Gastroesophageal sphincter (tissue), 3 donors: ENCODE results near the gene TSTD1.

Experiments used
- EP300 ChIP-seq: sonication (generic); formaldehyde crosslinking; IDR thresholded peaks from one replicate; pipeline ENCODE4 v1.6.1; 2017; ENCODE audit warnings: antibody characterized with exemption, mild to moderate bottlenecking
- POLR2A ChIP-seq, 2 donors: fragments of 450-650 bp; IDR thresholded peaks; one replicate each; pipeline ENCODE4 v1.6.1; 2017; ENCODE audit warnings: antibody characterized with exemption in 2 of 2, mild to moderate bottlenecking in 2 of 2, moderate library complexity in 1 of 2
- POLR2AphosphoS5 ChIP-seq: sonication (generic); formaldehyde crosslinking; IDR thresholded peaks from one replicate; pipeline ENCODE4 v1.6.1; 2017; ENCODE audit warnings: antibody characterized with exemption
- TF ChIP-seq, protein P1 (sequence below), 4 experiments: fragments of 200-600 bp in 2 of 4; fragments of 450-650 bp in 2 of 4; sonication (generic) in 1 of 4; IDR thresholded peaks; one replicate each; pipeline ENCODE4 v1.5.1; 2017 to 2019; ENCODE audit warnings: antibody characterized with exemption in 4 of 4, mild to moderate bottlenecking in 2 of 4, moderate library complexity in 2 of 4

DNA sequence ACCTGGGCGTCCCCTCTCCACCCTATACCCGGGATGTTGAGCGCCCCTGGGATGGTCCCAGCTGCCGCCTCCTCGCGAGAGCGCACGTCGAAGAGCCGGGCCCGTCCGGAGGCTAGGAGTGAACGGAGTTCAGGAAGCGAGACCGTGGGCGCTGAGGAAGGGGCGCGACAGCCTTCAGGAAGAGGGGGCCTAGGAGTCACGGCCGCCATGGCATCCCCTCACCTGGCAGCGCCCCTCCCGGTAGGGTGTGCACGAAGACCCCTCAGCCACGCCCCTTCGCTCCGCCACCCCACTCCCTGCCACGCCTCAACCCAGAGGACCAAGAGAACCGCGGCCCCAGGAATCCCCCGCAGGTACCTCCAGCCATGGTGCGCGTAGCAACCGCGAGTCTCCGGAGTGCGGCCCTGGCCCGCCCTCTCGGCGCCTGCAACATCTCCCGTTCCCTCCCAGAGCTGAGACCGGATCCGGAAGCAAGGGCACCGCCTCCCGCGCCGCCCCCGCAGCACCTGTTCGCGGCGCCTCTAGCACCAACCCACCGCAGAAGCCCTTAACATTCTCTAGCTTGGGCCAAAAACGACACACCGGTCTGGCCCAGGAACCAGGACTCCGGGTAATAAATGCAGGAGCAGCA, at the start of gene TSTD1:
- TF ChIP-seq, protein P1, sequence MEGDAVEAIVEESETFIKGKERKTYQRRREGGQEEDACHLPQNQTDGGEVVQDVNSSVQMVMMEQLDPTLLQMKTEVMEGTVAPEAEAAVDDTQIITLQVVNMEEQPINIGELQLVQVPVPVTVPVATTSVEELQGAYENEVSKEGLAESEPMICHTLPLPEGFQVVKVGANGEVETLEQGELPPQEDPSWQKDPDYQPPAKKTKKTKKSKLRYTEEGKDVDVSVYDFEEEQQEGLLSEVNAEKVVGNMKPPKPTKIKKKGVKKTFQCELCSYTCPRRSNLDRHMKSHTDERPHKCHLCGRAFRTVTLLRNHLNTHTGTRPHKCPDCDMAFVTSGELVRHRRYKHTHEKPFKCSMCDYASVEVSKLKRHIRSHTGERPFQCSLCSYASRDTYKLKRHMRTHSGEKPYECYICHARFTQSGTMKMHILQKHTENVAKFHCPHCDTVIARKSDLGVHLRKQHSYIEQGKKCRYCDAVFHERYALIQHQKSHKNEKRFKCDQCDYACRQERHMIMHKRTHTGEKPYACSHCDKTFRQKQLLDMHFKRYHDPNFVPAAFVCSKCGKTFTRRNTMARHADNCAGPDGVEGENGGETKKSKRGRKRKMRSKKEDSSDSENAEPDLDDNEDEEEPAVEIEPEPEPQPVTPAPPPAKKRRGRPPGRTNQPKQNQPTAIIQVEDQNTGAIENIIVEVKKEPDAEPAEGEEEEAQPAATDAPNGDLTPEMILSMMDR (IDR thresholded peaks at IDR 0.05): no peak
- TF ChIP-seq EP300 (no peak), POLR2A (IDR thresholded peaks at IDR 0.05) (peak in 1 of 2 donors; percentile 26), POLR2AphosphoS5 (peak; percentile 33)
